ENCODE measurements around the gene IL1R2.

DNA sequence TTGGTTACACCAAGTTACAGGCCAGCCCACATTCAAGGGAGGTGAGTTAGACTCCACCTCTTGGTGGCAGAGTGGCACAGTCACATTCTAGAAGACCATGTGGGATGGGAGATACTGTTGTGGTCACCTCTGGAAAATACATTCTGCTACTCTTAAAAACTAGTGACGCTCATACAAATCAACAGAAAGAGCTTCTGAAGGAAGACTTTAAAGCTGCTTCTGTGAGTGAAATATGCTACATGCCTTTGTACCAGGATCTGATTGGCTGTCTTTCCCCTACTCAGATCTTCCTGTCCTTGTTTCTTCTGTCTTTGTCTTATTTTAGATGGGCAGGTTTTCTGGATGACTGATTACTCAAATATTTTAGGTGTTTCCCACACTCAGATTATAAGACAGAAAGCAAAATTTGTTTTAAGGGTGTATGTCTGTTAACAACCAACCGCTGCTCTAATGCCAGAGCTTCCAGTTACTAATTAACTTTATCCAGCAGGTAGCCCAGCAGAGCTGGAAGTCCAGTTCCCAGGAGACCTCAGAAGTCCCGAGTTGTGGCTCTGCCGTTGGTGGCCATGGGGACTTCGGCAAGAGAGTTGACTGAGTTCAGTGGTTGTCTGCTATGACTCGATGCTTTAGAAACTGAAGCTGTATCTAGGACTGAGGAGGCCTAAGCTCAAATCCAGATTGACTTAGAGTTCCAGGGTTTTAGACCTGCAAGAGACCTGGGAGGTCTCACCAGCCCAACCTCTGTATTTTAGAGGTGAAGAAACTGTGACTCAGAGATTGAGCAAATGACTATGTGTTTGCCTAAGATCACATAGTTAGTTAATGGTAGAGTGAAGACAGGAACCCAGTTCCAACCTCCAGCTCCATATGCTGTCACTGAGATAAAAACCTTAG lies 7.4 kb downstream of the IL1R2 start:
- TF ChIP-seq POLR2A (IDR thresholded peaks at IDR 0.05) (no peak), CTCF (IDR thresholded peaks at IDR 0.05) (no peak)

All from testis (tissue), 2 donors.